Coronary artery (tissue), 2 donors: ENCODE data around the gene CAMK2B.
"Not testable (repeated sequence)": the region's sequence is repeated elsewhere in the genome, so short reads cannot be mapped to it uniquely, and the experiment has no call there.

Experiments
- DNase-seq: peaks from one replicate; pipeline ENCODE4 v3.0.0-alpha.2; 2017; ENCODE audit warnings: low spot score
- H3K27ac ChIP-seq, 2 donors: fragments of 200-600 bp; sonication (generic); one replicate each; pipeline ENCODE4 v1.5.1; 2016 to 2019
- H3K4me3 ChIP-seq: fragments of 200-600 bp; sonication (generic); 2 replicates; pipeline ENCODE4 v1.5.1; 2016; ENCODE audit warnings: mild to moderate bottlenecking, moderate library complexity
- TF ChIP-seq, protein P1 (sequence below): fragments of 200-600 bp; sonication (generic); IDR thresholded peaks from one replicate; pipeline ENCODE4 v1.5.1; 2019; ENCODE audit warnings: antibody characterized with exemption

The CAMK2B gene

DNA sequence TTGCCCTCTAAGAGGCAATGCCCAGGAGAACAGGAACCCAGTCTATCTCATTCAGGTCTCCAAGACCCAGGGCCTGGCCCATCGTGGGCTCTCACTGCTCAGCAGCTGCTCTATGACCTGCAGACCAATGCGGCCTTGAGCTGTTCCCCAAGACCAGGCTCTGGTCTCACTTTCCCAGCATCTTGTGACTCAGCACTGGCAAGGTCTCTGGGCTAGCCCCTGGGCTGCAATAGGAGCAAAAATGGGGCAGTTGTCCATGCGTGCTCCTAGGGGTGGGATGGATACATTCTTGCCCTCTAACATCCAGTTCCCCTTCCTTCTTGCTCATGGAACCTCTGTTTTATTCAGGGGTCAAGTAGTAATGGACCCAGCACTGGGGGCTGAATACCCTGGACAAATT, 149.7 kb downstream of the CAMK2B start:
- H3K27ac ChIP-seq = no peak overlapping the region
- DNase-seq = no peak
- no peak overlapping the region for H3K4me3 ChIP-seq
- TF ChIP-seq, protein P1, sequence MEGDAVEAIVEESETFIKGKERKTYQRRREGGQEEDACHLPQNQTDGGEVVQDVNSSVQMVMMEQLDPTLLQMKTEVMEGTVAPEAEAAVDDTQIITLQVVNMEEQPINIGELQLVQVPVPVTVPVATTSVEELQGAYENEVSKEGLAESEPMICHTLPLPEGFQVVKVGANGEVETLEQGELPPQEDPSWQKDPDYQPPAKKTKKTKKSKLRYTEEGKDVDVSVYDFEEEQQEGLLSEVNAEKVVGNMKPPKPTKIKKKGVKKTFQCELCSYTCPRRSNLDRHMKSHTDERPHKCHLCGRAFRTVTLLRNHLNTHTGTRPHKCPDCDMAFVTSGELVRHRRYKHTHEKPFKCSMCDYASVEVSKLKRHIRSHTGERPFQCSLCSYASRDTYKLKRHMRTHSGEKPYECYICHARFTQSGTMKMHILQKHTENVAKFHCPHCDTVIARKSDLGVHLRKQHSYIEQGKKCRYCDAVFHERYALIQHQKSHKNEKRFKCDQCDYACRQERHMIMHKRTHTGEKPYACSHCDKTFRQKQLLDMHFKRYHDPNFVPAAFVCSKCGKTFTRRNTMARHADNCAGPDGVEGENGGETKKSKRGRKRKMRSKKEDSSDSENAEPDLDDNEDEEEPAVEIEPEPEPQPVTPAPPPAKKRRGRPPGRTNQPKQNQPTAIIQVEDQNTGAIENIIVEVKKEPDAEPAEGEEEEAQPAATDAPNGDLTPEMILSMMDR = no peak

DNA sequence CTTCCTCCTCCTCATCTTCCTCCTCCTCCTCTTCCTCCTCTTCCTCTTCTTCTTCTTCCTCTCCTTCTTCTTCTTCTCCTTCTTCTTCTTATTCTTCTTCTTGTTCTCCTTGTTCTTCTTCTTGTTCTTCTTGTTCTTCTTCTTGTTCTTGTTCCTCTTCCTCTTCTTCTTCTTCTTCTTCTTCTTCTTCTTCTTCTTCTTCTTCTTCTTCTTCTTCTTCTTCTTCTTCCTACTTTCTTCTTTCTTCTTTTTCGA, 150.8 kb downstream of the CAMK2B start:
- not testable (repeated sequence) for H3K4me3 ChIP-seq, DNase-seq, H3K27ac ChIP-seq

DNA sequence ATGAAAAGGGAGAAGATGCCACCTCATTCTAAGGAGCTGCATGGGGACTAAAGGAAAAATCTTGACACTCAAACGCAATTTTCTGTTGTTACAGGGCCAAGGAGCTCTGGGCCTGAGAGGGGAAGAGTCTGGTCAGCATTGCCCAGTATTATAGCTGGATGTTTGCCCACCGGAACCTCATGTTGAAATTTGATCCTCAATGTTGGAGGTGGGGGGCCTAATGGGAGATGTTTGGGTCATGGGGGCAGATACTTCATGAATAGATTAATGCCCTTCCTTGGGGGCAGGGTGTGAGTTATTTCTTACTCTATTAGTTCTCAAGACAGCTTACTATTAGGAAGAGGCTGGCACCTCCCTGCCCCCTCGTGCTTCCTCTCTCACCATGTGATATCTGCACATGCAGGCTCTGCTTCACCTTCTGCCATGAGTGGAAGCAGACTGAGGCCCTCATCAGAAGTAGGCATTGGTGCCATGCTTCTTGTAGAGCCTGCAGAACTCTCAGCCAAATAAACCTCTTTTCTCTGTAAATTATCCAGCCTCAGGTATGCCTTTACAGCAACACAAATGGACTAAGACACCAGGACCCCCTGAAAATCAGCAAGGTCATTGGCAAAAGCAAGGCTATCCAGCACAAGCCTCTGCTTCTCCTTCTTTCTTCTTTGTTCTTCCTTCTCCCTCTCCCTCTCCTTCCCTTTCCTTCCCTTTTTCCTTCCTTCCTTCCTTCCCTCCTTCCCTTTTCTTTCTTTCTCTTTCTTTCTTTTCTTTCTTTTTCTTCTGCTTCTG, 151.3 kb downstream of the CAMK2B start:
- Histone ChIP-seq H3K27ac (no peak overlapping the region), H3K4me3 (no peak overlapping the region)
- DNase-seq = peak; percentile 28
- TF ChIP-seq, protein P1 = no peak

DNA sequence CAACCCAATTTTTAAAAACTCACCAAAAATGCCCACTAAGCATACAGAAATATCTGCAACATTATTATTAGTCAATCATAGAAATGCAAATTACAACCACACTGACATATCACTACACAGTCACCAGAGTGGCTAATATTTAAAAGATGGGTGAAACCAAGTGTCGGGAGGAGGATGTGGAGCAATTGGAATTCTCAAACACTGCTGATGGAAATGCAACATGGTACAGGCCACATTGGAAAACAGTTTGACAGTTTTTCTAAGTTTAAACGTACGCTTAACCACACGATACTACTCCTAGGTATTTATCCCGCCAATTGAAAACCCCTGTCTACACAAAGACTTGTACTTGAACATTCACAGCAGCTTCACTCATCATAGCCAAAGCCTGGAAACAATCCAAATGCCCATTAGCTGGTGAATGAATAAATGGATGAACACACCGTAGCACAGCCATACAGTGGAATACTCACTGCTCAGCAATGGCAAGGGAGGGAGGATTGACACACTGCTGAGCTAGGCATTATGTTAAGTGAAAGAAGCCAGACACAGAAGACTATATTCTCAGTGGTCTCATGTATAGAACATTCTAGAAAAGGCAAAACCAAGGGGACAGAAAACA, 152.5 kb downstream of the CAMK2B start:
- DNase-seq = peak; percentile 5
- no peak overlapping the region for H3K27ac ChIP-seq
- TF ChIP-seq, protein P1 = no peak
- H3K4me3 ChIP-seq = no peak overlapping the region

DNA sequence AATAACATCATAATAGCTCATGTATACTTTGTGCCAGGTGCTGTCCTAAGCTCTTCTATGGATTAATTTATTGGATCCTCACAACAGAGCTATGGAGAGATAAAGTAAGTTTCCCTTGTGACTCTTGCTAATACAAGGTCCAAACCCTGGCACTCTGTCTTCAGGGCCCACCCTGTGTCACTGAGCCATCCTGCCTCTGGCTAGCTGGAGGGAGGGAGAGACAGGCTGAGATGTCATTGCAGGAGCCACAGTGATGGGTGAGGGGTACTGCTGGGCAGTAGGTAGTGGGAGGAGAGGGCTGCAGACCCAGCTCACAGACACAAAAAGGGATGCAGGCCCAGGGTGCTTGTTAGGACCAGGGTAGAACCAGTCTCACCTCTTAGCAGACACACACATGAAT, 153.0 kb downstream of the CAMK2B start:
- H3K27ac ChIP-seq = no peak overlapping the region
- H3K4me3 ChIP-seq = no peak overlapping the region
- DNase-seq = peak; percentile 21
- TF ChIP-seq, protein P1 = no peak

DNA sequence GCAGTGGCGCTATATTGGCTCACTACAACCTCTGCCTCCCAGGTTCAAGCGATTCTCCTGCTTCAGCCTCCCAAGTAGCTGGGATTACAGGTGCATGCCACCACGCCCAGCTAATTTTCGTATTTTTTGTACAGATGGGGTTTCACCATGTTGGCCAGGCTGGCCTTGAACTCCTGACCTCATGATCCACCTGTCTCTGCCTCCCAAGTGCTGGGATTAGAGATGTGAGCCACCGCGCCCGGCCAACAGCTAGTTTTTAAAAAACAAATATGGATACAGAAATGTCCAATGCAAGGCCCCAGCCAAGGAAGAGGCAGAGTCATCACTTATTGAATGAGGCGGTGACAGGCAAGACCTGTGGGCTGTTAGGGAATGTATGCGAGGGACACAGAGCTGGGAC, 153.5 kb downstream of the CAMK2B start:
- DNase-seq = peak; percentile 2
- not testable (repeated sequence) for H3K4me3 ChIP-seq, H3K27ac ChIP-seq

DNA sequence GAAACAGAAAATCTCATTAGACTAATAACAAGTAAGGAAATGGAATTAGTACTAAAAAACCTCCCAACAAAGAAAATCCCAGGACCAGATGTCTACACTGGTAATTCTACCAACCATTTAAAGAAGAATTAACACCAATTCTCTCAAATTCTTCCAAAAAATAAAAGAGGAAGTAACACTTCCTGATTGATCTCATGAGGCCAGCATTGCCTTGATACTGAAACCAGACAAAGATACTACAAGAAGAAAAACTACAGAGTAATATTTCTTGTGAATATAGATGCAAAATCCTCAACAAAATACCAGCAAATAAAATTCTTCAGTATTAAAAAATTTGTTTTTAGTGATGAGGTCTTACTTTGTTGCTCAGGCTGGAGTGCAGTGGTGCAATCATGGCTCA, 157.5 kb downstream of the CAMK2B start:
- H3K27ac ChIP-seq = no peak overlapping the region
- TF ChIP-seq, protein P1 = no peak
- H3K4me3 ChIP-seq = no peak overlapping the region
- DNase-seq = no peak
